Measurements from ENCODE around the gene NUCB1.

GRCh38 chr19:48867123-48867745 lies 32.9 kb upstream of the NUCB1 start:
- no peak for TF ChIP-seq CTCF (IDR thresholded peaks at IDR 0.05)
- no peak for TF ChIP-seq ZFX (IDR thresholded peaks at IDR 0.05; ENCODE audit: borderline replicate concordance)
